Hepatocyte (in vitro differentiated cells): Measurements from ENCODE around the gene BMPR1A.

ENCODE experiments used
- EZH2 ChIP-seq: fragments of 200-600 bp; sonication (generic); IDR thresholded peaks from 2 replicates; pipeline ENCODE4 v1.6.1; 2016; ENCODE audit warnings: antibody characterized with exemption, mild to moderate bottlenecking, borderline replicate concordance
- EZH2phosphoT487 ChIP-seq: fragments of 200-600 bp; sonication (generic); IDR thresholded peaks from one replicate; pipeline ENCODE4 v1.6.1; 2018; ENCODE audit warnings: antibody characterized with exemption, mild to moderate bottlenecking, low read depth, moderate library complexity; ENCODE audit not compliant: unreplicated experiment, severe bottlenecking
- TF ChIP-seq, protein P1 (sequence below): fragments of 200-600 bp; sonication (generic); IDR thresholded peaks from 2 replicates; pipeline ENCODE4 v1.5.1; 2016; ENCODE audit warnings: antibody characterized with exemption, mild to moderate bottlenecking; ENCODE audit not compliant: poor library complexity

DNA sequence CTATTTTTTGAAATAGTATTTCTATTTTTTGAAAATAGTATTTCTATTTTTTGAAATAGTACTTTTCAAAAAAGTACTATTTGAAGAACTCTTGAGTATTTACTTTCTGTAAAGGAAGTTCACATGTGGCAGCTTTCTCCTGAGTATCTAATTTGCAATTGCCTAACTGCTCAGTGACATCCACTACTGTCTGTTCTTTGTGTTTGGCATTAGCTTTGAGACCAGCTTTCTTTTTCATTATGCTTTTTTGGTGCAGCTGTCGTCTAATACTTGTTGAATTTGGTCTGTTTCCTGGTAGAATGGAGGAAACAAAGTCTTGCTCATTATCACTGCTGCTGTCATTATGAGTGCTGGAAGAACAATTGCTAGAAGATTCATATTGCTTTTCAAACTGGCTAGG lies 99.1 kb downstream of the BMPR1A start:
- TF ChIP-seq EZH2, result no peak
- TF ChIP-seq, protein P1, sequence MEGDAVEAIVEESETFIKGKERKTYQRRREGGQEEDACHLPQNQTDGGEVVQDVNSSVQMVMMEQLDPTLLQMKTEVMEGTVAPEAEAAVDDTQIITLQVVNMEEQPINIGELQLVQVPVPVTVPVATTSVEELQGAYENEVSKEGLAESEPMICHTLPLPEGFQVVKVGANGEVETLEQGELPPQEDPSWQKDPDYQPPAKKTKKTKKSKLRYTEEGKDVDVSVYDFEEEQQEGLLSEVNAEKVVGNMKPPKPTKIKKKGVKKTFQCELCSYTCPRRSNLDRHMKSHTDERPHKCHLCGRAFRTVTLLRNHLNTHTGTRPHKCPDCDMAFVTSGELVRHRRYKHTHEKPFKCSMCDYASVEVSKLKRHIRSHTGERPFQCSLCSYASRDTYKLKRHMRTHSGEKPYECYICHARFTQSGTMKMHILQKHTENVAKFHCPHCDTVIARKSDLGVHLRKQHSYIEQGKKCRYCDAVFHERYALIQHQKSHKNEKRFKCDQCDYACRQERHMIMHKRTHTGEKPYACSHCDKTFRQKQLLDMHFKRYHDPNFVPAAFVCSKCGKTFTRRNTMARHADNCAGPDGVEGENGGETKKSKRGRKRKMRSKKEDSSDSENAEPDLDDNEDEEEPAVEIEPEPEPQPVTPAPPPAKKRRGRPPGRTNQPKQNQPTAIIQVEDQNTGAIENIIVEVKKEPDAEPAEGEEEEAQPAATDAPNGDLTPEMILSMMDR, result no peak
- TF ChIP-seq EZH2phosphoT487, result no peak
